Neuronal stem cell (in vitro differentiated cells): ENCODE measurements around the gene G2E3.
"Not testable (repeated sequence)": the region's sequence is repeated elsewhere in the genome, so short reads cannot be mapped to it uniquely, and the experiment has no call there.

Experiments used
- DNase-seq: peaks from one replicate; pipeline ENCODE4 v3.0.0-alpha.2; 2013; ENCODE audit warnings: low spot score
- H2AFZ ChIP-seq: one replicate; pipeline ENCODE4 v1.6.1; 2013; ENCODE audit warnings: mild to moderate bottlenecking, low read length, inconsistent platforms
- H2AK5ac ChIP-seq: 2 replicates; pipeline ENCODE4 v1.6.1; 2013; ENCODE audit warnings: low read depth, mild to moderate bottlenecking, inconsistent platforms, low read length, moderate library complexity, mixed read lengths
- H2BK120ac ChIP-seq: 2 replicates; pipeline ENCODE4 v1.6.1; 2013; ENCODE audit warnings: low read depth, mild to moderate bottlenecking, inconsistent platforms, low read length, moderate library complexity, mixed read lengths
- H2BK12ac ChIP-seq: one replicate; pipeline ENCODE4 v1.6.1; 2013; ENCODE audit warnings: low read length, inconsistent platforms
- H2BK15ac ChIP-seq: 2 replicates; pipeline ENCODE4 v1.6.1; 2013; ENCODE audit warnings: mild to moderate bottlenecking, low read length, inconsistent platforms, mixed read lengths
- H2BK5ac ChIP-seq: one replicate; pipeline ENCODE4 v1.6.1; 2013; ENCODE audit warnings: inconsistent platforms, mild to moderate bottlenecking, low read length, moderate library complexity
- H3K14ac ChIP-seq: one replicate; pipeline ENCODE4 v1.6.1; 2013; ENCODE audit warnings: low read length, inconsistent platforms
- H3K18ac ChIP-seq: 2 replicates; pipeline ENCODE4 v1.6.1; 2013; ENCODE audit warnings: low read length, inconsistent platforms
- H3K23ac ChIP-seq: 2 replicates; pipeline ENCODE4 v1.6.1; 2013; ENCODE audit warnings: low read depth, mild to moderate bottlenecking, mixed read lengths, low read length, inconsistent platforms; ENCODE audit not compliant: poor library complexity
- H3K27ac ChIP-seq: replicated peaks from 3 replicates; pipeline ENCODE4 v1.5.1; 2013; ENCODE audit warnings: low read length, inconsistent platforms
- H3K27me3 ChIP-seq, 3 experiments: 2 replicates each; pipeline ENCODE4 v1.6.1; 2013; ENCODE audit warnings: low read length in 3 of 3, mild to moderate bottlenecking in 2 of 3, inconsistent platforms in 1 of 3, low read depth in 1 of 3, mixed read lengths in 1 of 3, moderate library complexity in 1 of 3; ENCODE audit not compliant: control insufficient read depth in 3 of 3, insufficient read depth in 3 of 3
- H3K36me3 ChIP-seq, 2 donors: replicated peaks in 1 of 2; 2 replicates each; pipeline ENCODE4 v1.6.1; 2013; ENCODE audit warnings: low read length in 2 of 2; ENCODE audit not compliant: control insufficient read depth in 2 of 2, insufficient read depth in 2 of 2
- H3K4ac ChIP-seq: 2 replicates; pipeline ENCODE4 v1.6.1; 2013; ENCODE audit warnings: inconsistent platforms, mild to moderate bottlenecking, low read length, moderate library complexity
- H3K4me1 ChIP-seq, 2 donors: 1 replicate in 1 of 2; 2 replicates in 1 of 2; pipeline ENCODE4 v1.6.1; 2013; ENCODE audit warnings: low read length in 2 of 2, low read depth in 1 of 2; ENCODE audit not compliant: control insufficient read depth in 2 of 2, insufficient read depth in 1 of 2
- H3K4me2 ChIP-seq: one replicate; pipeline ENCODE4 v1.6.1; 2013; ENCODE audit warnings: mild to moderate bottlenecking, low read length, inconsistent platforms; ENCODE audit not compliant: insufficient read depth, poor library complexity, severe bottlenecking
- H3K4me3 ChIP-seq, 2 donors: 2 replicates each; pipeline ENCODE4 v1.5.1; 2013; ENCODE audit warnings: low read length in 2 of 2, mild to moderate bottlenecking in 2 of 2, inconsistent platforms in 1 of 2, moderate library complexity in 1 of 2
- H3K79me1 ChIP-seq: one replicate; pipeline ENCODE4 v1.6.1; 2013; ENCODE audit warnings: low read depth, mild to moderate bottlenecking, inconsistent platforms, low read length, moderate library complexity
- H3K9ac ChIP-seq: one replicate; pipeline ENCODE4 v1.6.1; 2013; ENCODE audit warnings: mild to moderate bottlenecking, low read depth, low read length, inconsistent platforms; ENCODE audit not compliant: poor library complexity
- H3K9me3 ChIP-seq, 2 donors: replicated peaks in 1 of 2; 2 replicates each; pipeline versions ENCODE3 to v1.6.1; 2013; ENCODE audit warnings: low read length in 2 of 2, mild to moderate bottlenecking in 2 of 2, inconsistent platforms in 1 of 2, low read depth in 1 of 2, mixed read lengths in 1 of 2, moderate library complexity in 1 of 2; ENCODE audit not compliant: control insufficient read depth in 2 of 2, insufficient read depth in 1 of 2
- H4K8ac ChIP-seq: one replicate; pipeline ENCODE4 v1.6.1; 2013; ENCODE audit warnings: low read depth, mild to moderate bottlenecking, inconsistent platforms, low read length, moderate library complexity
- H4K91ac ChIP-seq: one replicate; pipeline ENCODE4 v1.6.1; 2013; ENCODE audit warnings: low read length, low read depth, mild to moderate bottlenecking, inconsistent platforms; ENCODE audit not compliant: poor library complexity
- WGBS, 2 donors: extraction: QIAGEN DNeasy Blood & Tissue Kit; methylation state at CpG; one replicate each; pipeline ENCODE4 v1.1.7; 2013; ENCODE audit warnings: missing lambda C conversion rate in 2 of 2, mixed read lengths in 1 of 2; ENCODE audit not compliant: insufficient read length in 2 of 2, insufficient replicate concordance in 1 of 2; ENCODE audit errors: extremely low coverage in 2 of 2; 5-methylcytosine and 5-hydroxymethylcytosine counted together

Gene G2E3

GRCh38 chr14:30600922-30601918 lies 42.3 kb downstream of the G2E3 start:
- Histone ChIP-seq H3K14ac (no peak overlapping the region), H3K36me3 (peaks cover 22 to 99% of the 10 kb centered on the region in 2 donors), H2AFZ (no peak overlapping the region), H3K4me1 (no peaks in the 10 kb centered on the region), H3K23ac (no peak overlapping the region), H2BK5ac (no peak overlapping the region), H3K79me1 (no peaks in the 10 kb centered on the region), H3K9me3 (no peaks in the 10 kb centered on the region), H3K4me3 (no peak overlapping the region), H2BK15ac (no peak overlapping the region), H3K27ac (no peak overlapping the region), H3K18ac (no peak overlapping the region), H3K4me2 (no peak overlapping the region), H4K8ac (no peak overlapping the region), H3K9ac (no peak overlapping the region), H2BK120ac (no peak overlapping the region), H3K4ac (no peak overlapping the region), H3K27me3 (no peaks in the 10 kb centered on the region), H4K91ac (no peak overlapping the region), H2BK12ac (no peak overlapping the region), H2AK5ac (no peak overlapping the region)
- no CpG with 5 or more reads among the region's 8 CpGs for WGBS, 2 donors
- DNase-seq: no peak

- Histone ChIP-seq H3K9me3 (no peaks in the 10 kb centered on the region), H3K9ac (no peak overlapping the region), H2BK15ac (no peak overlapping the region), H3K18ac (no peak overlapping the region), H3K4me2 (no peak overlapping the region), H4K91ac (peak overlapping the region; percentile 53), H2AK5ac (no peak overlapping the region), H3K27me3 (no peaks in the 10 kb centered on the region), H2BK12ac (no peak overlapping the region), H3K4me3 (no peak overlapping the region), H4K8ac (no peak overlapping the region), H3K14ac (no peak overlapping the region), H3K4me1 (no peaks in the 10 kb centered on the region), H3K4ac (no peak overlapping the region), H3K27ac (no peak overlapping the region), H2AFZ (no peak overlapping the region), H3K23ac (no peak overlapping the region), H3K79me1 (no peaks in the 10 kb centered on the region), H2BK120ac (no peak overlapping the region), H3K36me3 (peaks cover 23 to 99% of the 10 kb centered on the region in 2 donors), H2BK5ac (no peak overlapping the region)
- no CpG with 5 or more reads among the region's 3 CpGs for WGBS, 2 donors
- no peak for DNase-seq
These were observed 44.4 kb downstream of the G2E3 start for GRCh38 chr14:30603402-30603801.

GRCh38 chr14:30604696-30605095 lies 45.7 kb downstream of the G2E3 start:
- not testable (repeated sequence) for H2AK5ac ChIP-seq, H2BK15ac ChIP-seq, H3K9ac ChIP-seq, H3K18ac ChIP-seq, H4K8ac ChIP-seq, H2BK5ac ChIP-seq, H3K23ac ChIP-seq, H3K4me1 ChIP-seq, H3K79me1 ChIP-seq, H3K9me3 ChIP-seq, H3K27me3 ChIP-seq, H3K4me3 ChIP-seq, H2BK12ac ChIP-seq, H4K91ac ChIP-seq, H2BK120ac ChIP-seq, H3K27ac ChIP-seq, H3K14ac ChIP-seq, DNase-seq, H3K4ac ChIP-seq, H3K4me2 ChIP-seq, H2AFZ ChIP-seq
- H3K36me3 ChIP-seq: peaks cover 18 to 100% of the 10 kb centered on the region in 2 donors
- no CpG with 5 or more reads among the region's 8 CpGs for WGBS, 2 donors

GRCh38 chr14:30607156-30607780 lies 48.3 kb downstream of the G2E3 start:
- Histone ChIP-seq H2BK120ac (no peak overlapping the region), H3K14ac (no peak overlapping the region), H3K23ac (no peak overlapping the region), H2BK5ac (no peak overlapping the region), H3K4me2 (no peak overlapping the region), H3K9me3 (no peaks in the 10 kb centered on the region), H2BK15ac (no peak overlapping the region), H3K4me3 (no peak overlapping the region), H3K79me1 (no peaks in the 10 kb centered on the region), H3K27me3 (no peaks in the 10 kb centered on the region), H2BK12ac (no peak overlapping the region), H3K18ac (no peak overlapping the region), H2AFZ (no peak overlapping the region), H4K8ac (no peak overlapping the region), H3K9ac (no peak overlapping the region), H3K27ac (no peak overlapping the region), H3K4me1 (no peaks in the 10 kb centered on the region), H3K4ac (no peak overlapping the region), H4K91ac (no peak overlapping the region), H2AK5ac (no peak overlapping the region), H3K36me3 (peaks cover 16 to 100% of the 10 kb centered on the region in 2 donors)
- DNase-seq: no peak
- whole genome bisulfite sequencing, 2 donors: no CpG with 5 or more reads among the region's 1 CpG
